ENCODE data around the gene VTN.

Gene VTN

DNA sequence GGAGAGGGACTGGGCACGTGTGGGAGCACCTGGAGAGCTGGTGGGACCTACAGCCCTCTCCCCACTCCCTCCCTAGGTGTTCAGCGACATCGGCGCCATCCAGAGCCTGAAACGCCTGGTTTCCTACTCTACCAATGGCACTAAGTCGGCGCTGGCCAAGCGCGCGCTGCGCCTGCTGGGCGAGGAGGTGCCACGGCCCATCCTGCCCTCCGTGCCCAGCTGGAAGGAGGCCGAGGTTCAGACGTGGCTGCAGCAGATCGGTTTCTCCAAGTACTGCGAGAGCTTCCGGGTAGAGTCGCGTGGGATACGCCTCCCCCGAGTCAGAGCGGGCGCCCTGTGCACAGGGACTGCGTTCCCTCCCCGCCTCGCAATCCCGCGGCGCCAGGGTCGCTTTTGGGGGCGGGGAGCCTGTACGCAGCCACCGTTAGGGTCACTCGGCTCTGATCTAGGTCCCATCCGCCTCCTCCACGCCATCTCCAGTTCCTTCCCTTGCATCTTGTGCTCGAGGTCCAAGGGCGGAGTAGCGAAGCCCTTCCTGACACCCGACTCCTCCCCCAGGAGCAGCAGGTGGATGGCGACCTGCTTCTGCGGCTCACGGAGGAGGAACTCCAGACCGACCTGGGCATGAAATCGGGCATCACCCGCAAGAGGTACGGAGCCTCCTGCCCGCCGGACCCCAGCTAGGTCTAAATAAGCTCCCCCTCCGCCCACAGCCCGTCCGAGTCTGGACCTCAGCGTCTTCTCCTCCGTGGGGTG lies 14.4 kb upstream of the VTN start:
- no peaks in the 10 kb centered on the region for H3K27me3 ChIP-seq (ENCODE audit: control insufficient read depth, insufficient read depth, low read length)
- H3K79me2 ChIP-seq, result peaks cover 19% of the 10 kb centered on the region
- H3K9me3 ChIP-seq (ENCODE audit: control insufficient read depth, low read length), result no peaks in the 10 kb centered on the region
- H3K9ac ChIP-seq, result no peak overlapping the region
- peak overlapping the region; percentile 65 for H3K4me2 ChIP-seq (ENCODE audit: low read length)
- TF ChIP-seq, protein P1, sequence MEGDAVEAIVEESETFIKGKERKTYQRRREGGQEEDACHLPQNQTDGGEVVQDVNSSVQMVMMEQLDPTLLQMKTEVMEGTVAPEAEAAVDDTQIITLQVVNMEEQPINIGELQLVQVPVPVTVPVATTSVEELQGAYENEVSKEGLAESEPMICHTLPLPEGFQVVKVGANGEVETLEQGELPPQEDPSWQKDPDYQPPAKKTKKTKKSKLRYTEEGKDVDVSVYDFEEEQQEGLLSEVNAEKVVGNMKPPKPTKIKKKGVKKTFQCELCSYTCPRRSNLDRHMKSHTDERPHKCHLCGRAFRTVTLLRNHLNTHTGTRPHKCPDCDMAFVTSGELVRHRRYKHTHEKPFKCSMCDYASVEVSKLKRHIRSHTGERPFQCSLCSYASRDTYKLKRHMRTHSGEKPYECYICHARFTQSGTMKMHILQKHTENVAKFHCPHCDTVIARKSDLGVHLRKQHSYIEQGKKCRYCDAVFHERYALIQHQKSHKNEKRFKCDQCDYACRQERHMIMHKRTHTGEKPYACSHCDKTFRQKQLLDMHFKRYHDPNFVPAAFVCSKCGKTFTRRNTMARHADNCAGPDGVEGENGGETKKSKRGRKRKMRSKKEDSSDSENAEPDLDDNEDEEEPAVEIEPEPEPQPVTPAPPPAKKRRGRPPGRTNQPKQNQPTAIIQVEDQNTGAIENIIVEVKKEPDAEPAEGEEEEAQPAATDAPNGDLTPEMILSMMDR (IDR thresholded peaks at IDR 0.05), result no peak
- peaks cover 16% of the 10 kb centered on the region for H3K4me1 ChIP-seq
- H2AFZ ChIP-seq, result peak overlapping the region; percentile 62
- H3K27ac ChIP-seq, result no peak overlapping the region
- H3K4me3 ChIP-seq (ENCODE audit: low read depth, low read length), result peak overlapping the region; percentile 55
- H3K36me3 ChIP-seq (ENCODE audit: control insufficient read depth, insufficient read depth, low read length), result no peaks in the 10 kb centered on the region

DNA sequence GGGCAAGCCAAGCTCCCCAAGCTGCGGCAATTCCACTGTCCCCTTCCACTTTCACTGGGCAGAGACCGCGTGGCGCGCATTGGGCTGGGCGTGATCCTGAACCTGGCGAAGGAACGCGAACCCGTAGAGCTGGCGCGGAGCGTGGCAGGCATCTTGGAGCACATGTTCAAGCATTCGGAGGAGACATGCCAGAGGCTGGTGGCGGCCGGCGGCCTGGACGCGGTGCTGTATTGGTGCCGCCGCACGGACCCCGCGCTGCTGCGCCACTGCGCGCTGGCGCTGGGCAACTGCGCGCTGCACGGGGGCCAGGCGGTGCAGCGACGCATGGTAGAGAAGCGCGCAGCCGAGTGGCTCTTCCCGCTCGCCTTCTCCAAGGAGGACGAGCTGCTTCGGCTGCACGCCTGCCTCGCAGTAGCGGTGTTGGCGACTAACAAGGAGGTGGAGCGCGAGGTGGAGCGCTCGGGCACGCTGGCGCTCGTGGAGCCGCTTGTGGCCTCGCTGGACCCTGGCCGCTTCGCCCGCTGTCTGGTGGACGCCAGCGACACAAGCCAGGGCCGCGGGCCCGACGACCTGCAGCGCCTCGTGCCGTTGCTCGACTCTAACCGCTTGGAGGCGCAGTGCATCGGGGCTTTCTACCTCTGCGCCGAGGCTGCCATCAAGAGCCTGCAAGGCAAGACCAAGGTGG lies 11.2 kb upstream of the VTN start:
- Histone ChIP-seq H3K27me3 (ENCODE audit: control insufficient read depth, insufficient read depth, low read length) (no peaks in the 10 kb centered on the region), H3K9me3 (ENCODE audit: control insufficient read depth, low read length) (no peaks in the 10 kb centered on the region), H3K9ac (no peak overlapping the region), H3K27ac (peak overlapping the region; percentile 21), H3K4me2 (ENCODE audit: low read length) (no peak overlapping the region), H3K36me3 (ENCODE audit: control insufficient read depth, insufficient read depth, low read length) (no peaks in the 10 kb centered on the region), H2AFZ (no peak overlapping the region), H3K4me1 (peaks cover 16% of the 10 kb centered on the region), H3K79me2 (peaks cover 22% of the 10 kb centered on the region), H3K4me3 (ENCODE audit: low read depth, low read length) (no peak overlapping the region)
- TF ChIP-seq, protein P1 (IDR thresholded peaks at IDR 0.05), result no peak

DNA sequence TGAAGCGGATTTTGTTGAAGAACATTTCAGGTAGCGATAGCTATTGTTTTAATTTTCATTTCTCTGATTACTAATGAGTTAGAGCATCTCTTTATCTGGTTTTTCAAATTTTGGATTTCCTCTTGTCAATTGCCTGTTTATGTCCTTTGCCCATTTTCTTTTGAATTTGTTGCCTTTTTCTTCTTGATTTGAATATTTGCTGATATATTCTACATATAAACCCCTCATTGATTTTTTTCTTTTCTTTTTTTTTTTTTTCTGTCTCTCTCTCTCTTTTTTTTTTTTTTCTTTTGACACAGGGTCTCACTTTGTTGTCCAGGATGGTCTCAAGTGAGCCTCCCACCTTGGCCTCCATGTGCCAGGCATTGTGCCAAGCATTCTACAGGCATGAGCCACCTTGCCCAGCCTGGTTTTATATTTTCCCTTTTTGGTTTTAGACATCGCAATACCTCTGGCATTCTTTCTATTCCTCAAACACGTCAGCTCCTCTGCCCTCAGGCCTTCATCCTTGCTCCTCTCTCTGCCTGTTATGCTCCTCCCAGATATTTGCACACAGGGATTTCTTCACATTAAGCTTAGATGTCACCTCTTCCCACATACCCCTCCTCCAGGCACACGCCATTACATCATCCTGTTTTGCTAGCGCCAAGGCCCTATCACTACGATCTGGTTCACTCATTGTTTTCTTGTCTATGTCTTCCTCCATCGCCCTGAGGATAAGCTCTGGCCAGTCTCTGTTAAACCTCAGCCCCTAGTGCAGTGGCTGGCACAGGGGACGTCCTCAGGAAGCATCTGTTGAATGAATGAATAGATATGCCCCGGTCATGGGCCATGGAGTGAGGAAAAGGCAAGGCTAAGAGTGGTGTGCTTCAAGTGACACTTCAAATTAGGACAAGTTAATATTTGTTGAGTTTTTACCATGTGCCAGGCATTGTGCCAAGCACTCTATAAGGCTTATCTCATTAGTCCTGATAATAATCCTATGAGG lies 10.0 kb upstream of the VTN start:
- Histone ChIP-seq H2AFZ (peak overlapping the region; percentile 11), H3K9me3 (ENCODE audit: control insufficient read depth, low read length) (no peaks in the 10 kb centered on the region), H3K4me1 (peaks cover 16% of the 10 kb centered on the region), H3K4me3 (ENCODE audit: low read depth, low read length) (no peak overlapping the region), H3K27me3 (ENCODE audit: control insufficient read depth, insufficient read depth, low read length) (no peaks in the 10 kb centered on the region), H3K27ac (peak overlapping the region; percentile 21), H3K9ac (no peak overlapping the region), H3K79me2 (peaks cover 22% of the 10 kb centered on the region), H3K36me3 (ENCODE audit: control insufficient read depth, insufficient read depth, low read length) (no peaks in the 10 kb centered on the region), H3K4me2 (ENCODE audit: low read length) (no peak overlapping the region)
- TF ChIP-seq, protein P1 (IDR thresholded peaks at IDR 0.05), result no peak

DNA sequence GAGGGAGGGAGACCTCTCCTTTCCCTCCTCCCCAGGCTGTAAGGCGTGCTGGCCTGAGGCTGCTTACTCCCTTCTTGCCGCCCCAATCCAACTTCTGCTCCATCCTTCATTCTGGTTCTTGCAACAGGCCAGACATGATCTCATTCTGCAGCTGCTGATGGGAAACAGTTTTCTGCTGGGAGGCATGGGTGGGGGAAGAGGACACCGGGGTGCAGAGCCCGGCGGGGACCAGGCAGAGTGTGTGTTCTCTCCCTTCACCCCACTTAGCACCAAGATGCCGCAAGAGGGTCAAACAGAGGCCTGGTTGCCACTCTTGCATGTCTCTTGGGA lies 2.8 kb upstream of the VTN start:
- H3K27me3 ChIP-seq (ENCODE audit: control insufficient read depth, insufficient read depth, low read length), result no peaks in the 10 kb centered on the region
- H3K9me3 ChIP-seq (ENCODE audit: control insufficient read depth, low read length), result no peaks in the 10 kb centered on the region
- H3K4me2 ChIP-seq (ENCODE audit: low read length), result no peak overlapping the region
- H2AFZ ChIP-seq, result no peak overlapping the region
- H3K79me2 ChIP-seq, result peaks cover 13% of the 10 kb centered on the region
- peaks cover 9% of the 10 kb centered on the region for H3K4me1 ChIP-seq
- no peak overlapping the region for H3K4me3 ChIP-seq (ENCODE audit: low read depth, low read length)
- H3K9ac ChIP-seq, result no peak overlapping the region
- H3K27ac ChIP-seq, result no peak overlapping the region
- TF ChIP-seq, protein P1 (IDR thresholded peaks at IDR 0.05), result no peak
- no peaks in the 10 kb centered on the region for H3K36me3 ChIP-seq (ENCODE audit: control insufficient read depth, insufficient read depth, low read length)
